PC-3 (cell line): Measurements from ENCODE around the gene PAPPA. TPM values are rescaled to one million over a fixed set of nuclear protein-coding genes. Genes with fewer than 3 reads are reported as not detected.

Experiments used
- ATAC-seq: fragments of 200-7000 bp; cut with Tn5 transposase; 2 replicates; pipeline ENCODE4 v1.9.1; 2020; ENCODE audit warnings: mild to moderate bottlenecking, moderate library complexity
- BruUV-seq: library from RNA; stranded (reverse); fragments of 400-500 nt; replicated peaks from 2 replicates; lab custom pipeline; 2021; lab: Mats Ljungman, UMichigan
- CTCF ChIA-PET: fragments of 300-600 bp; sonication (Branson Sonifier 250); formaldehyde crosslinking; loops from one replicate; lab custom pipeline; 2022; ENCODE audit warnings: antibody characterized with exemption; lab: Charles Lee
- POLR2A ChIA-PET: fragments of 300-600 bp; sonication (Branson Sonifier 250); formaldehyde crosslinking; loops from one replicate; lab custom pipeline; 2022; ENCODE audit warnings: antibody characterized with exemption; ENCODE audit not compliant: unreplicated experiment; lab: Charles Lee
- DNase-seq: peaks from one replicate; pipeline ENCODE4 v3.0.0-alpha.2; 2015
- H2AFZ ChIP-seq: fragments of 300-600 bp; sonication (generic); 2 replicates; pipeline ENCODE4 v1.6.0; 2016; ENCODE audit warnings: antibody characterized with exemption, low read length
- H3F3A ChIP-seq: fragments of 300-600 bp; sonication (generic); one replicate; pipeline ENCODE4 v1.6.0; 2017; ENCODE audit warnings: antibody characterized with exemption, low read length, control low read depth, mild to moderate bottlenecking; ENCODE audit not compliant: unreplicated experiment
- H3K27ac ChIP-seq: fragments of 300-600 bp; sonication (generic); 2 replicates; pipeline ENCODE4 v1.5.1; 2016; ENCODE audit warnings: mild to moderate bottlenecking, low read length
- H3K27me3 ChIP-seq: fragments of 300-600 bp; sonication (generic); 2 replicates; pipeline ENCODE4 v1.6.1; 2016; ENCODE audit warnings: low read length, mixed read lengths
- H3K36me3 ChIP-seq: fragments of 300-600 bp; sonication (generic); 2 replicates; pipeline ENCODE4 v1.6.1; 2016; ENCODE audit warnings: low read depth, mixed run types, low read length, mixed read lengths
- H3K4me1 ChIP-seq: fragments of 300-600 bp; sonication (generic); 2 replicates; pipeline ENCODE4 v1.5.1; 2016; ENCODE audit warnings: low read length; ENCODE audit not compliant: insufficient read depth
- H3K4me2 ChIP-seq: fragments of 300-600 bp; sonication (generic); 2 replicates; pipeline ENCODE4 v1.6.0; 2016; ENCODE audit warnings: low read length
- H3K4me3 ChIP-seq: fragments of 300-600 bp; sonication (generic); 2 replicates; pipeline ENCODE4 v1.5.1; 2016; ENCODE audit warnings: mild to moderate bottlenecking, low read length, mixed read lengths
- H3K79me2 ChIP-seq: fragments of 300-600 bp; sonication (generic); 2 replicates; pipeline ENCODE4 v1.6.1; 2017; ENCODE audit warnings: low read length, mixed read lengths
- H3K9ac ChIP-seq: fragments of 300-600 bp; sonication (generic); 2 replicates; pipeline ENCODE4 v1.6.0; 2016; ENCODE audit warnings: mild to moderate bottlenecking, low read length
- H3K9me2 ChIP-seq: fragments of 300-600 bp; sonication (generic); replicated peaks from 2 replicates; pipeline ENCODE4 v1.6.1; 2016; ENCODE audit warnings: mixed run types, low read length, mixed read lengths
- H3K9me3 ChIP-seq: fragments of 300-600 bp; sonication (generic); 2 replicates; pipeline ENCODE4 v1.6.1; 2016; ENCODE audit warnings: low read length, mixed read lengths
- H4K20me1 ChIP-seq: fragments of 300-600 bp; sonication (generic); 2 replicates; pipeline ENCODE4 v1.6.1; 2016; ENCODE audit warnings: low read length, mixed read lengths
- EZH2 ChIP-seq: fragments of 300-600 bp; sonication (generic); IDR thresholded peaks from one replicate; pipeline ENCODE4 v1.6.1; 2017; ENCODE audit warnings: antibody characterized with exemption, mild to moderate bottlenecking, low read length; ENCODE audit not compliant: unreplicated experiment
- EZH2phosphoT487 ChIP-seq: fragments of 300-600 bp; sonication (generic); IDR thresholded peaks from 2 replicates; pipeline ENCODE4 v1.6.1; 2018; ENCODE audit warnings: mild to moderate bottlenecking, antibody characterized with exemption, low read length, borderline replicate concordance
- intact Hi-C: fragments of 100-400 bp; cut with micrococcal nuclease; formaldehyde crosslinking; loops from 2 replicates; pipeline ENCODE4 v1.9.0; 2023
- total RNA-seq: library from RNA; depleted of rRNA; stranded (reverse); fragments of >200 nt; gene quantifications from 2 replicates; pipeline ENCODE4 v1.2.3, GENCODE V29; 2014
- TF ChIP-seq, protein P1 (sequence below): fragments of 300-600 bp; sonication (generic); conservative IDR thresholded peaks from 2 replicates; pipeline ENCODE4 v1.5.1; 2017; ENCODE audit warnings: antibody characterized with exemption, low read depth, mild to moderate bottlenecking, low read length

PAPPA gene
- total RNA-seq, 1 experiment from 2014 or later = not detected

DNA sequence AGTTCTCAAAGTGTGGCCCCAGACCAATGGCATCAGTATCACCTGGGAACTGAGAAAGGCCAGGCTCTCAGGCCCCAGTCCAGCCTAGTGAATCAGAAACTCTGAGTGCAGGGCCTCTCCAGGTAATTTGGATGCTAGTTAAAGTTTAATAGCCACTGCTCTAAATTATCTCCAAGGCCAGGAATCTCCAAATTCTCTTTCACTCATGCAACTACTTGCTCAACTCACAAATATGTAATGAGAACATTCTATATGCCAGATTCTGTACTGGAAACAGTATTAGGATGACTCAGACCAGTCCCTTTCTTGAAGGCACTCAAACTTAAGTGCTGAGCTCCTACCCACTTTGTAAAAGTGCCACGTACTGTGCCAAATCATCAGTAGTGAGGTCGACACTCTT, 84.6 kb downstream of the PAPPA start:
- no peaks in the 10 kb centered on the region for H3K36me3 ChIP-seq
- no peaks in the 10 kb centered on the region for H3K9me2 ChIP-seq
- H3K9ac ChIP-seq = no peak overlapping the region
- TF ChIP-seq EZH2phosphoT487 (no peak), EZH2 (no peak)
- TF ChIP-seq, protein P1, sequence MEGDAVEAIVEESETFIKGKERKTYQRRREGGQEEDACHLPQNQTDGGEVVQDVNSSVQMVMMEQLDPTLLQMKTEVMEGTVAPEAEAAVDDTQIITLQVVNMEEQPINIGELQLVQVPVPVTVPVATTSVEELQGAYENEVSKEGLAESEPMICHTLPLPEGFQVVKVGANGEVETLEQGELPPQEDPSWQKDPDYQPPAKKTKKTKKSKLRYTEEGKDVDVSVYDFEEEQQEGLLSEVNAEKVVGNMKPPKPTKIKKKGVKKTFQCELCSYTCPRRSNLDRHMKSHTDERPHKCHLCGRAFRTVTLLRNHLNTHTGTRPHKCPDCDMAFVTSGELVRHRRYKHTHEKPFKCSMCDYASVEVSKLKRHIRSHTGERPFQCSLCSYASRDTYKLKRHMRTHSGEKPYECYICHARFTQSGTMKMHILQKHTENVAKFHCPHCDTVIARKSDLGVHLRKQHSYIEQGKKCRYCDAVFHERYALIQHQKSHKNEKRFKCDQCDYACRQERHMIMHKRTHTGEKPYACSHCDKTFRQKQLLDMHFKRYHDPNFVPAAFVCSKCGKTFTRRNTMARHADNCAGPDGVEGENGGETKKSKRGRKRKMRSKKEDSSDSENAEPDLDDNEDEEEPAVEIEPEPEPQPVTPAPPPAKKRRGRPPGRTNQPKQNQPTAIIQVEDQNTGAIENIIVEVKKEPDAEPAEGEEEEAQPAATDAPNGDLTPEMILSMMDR = no peak
- no peak for ATAC-seq
- CTCF ChIA-PET = no interaction called here
- H2AFZ ChIP-seq = no peak overlapping the region
- no peaks in the 10 kb centered on the region for H3K79me2 ChIP-seq
- H3K4me3 ChIP-seq = no peak overlapping the region
- peak; percentile 11 for DNase-seq
- no peaks in the 10 kb centered on the region for H3K9me3 ChIP-seq
- H3K4me1 ChIP-seq = no peaks in the 10 kb centered on the region; the same call in 1 of the 2 replicates
- H3K27ac ChIP-seq = no peak overlapping the region
- no peaks in the 10 kb centered on the region for H3F3A ChIP-seq
- no TSS peak for BruUV-seq
- POLR2A ChIA-PET = no interaction called here
- no peak overlapping the region for H3K4me2 ChIP-seq
- intact Hi-C loops = no loop called here
- H4K20me1 ChIP-seq = no peaks in the 10 kb centered on the region
- 0 out of 2 replicates have a peak, but pooled peaks cover 3% of the 10 kb centered on the region for H3K27me3 ChIP-seq

- Histone ChIP-seq H3K4me2 (no peak overlapping the region), H4K20me1 (no peaks in the 10 kb centered on the region), H3K9ac (no peak overlapping the region), H3K4me3 (no peak overlapping the region), H3K4me1 (no peaks in the 10 kb centered on the region; the same call in 1 of the 2 replicates), H2AFZ (no peak overlapping the region), H3F3A (no peaks in the 10 kb centered on the region), H3K9me2 (no peaks in the 10 kb centered on the region), H3K79me2 (no peaks in the 10 kb centered on the region), H3K36me3 (no peaks in the 10 kb centered on the region), H3K27me3 (0 out of 2 replicates have a peak, but pooled peaks cover 3% of the 10 kb centered on the region), H3K9me3 (no peaks in the 10 kb centered on the region), H3K27ac (no peak overlapping the region)
- DNase-seq (no peak), ATAC-seq (no peak)
- POLR2A ChIA-PET = no interaction called here
- CTCF ChIA-PET = no interaction called here
- no peak for TF ChIP-seq EZH2
- TF ChIP-seq, protein P1 = no peak
- TF ChIP-seq EZH2phosphoT487 = no peak
- BruUV-seq = no TSS peak
- intact Hi-C loops = no loop called here
These were observed 85.3 kb downstream of the PAPPA start for GRCh38 chr9:116238776-116239340.

GRCh38 chr9:116243708-116244107, 90.1 kb downstream of the PAPPA start:
- H3K27ac ChIP-seq = no peak overlapping the region
- no peaks in the 10 kb centered on the region for H3F3A ChIP-seq
- H2AFZ ChIP-seq = no peak overlapping the region
- H3K36me3 ChIP-seq = no peaks in the 10 kb centered on the region
- H3K4me1 ChIP-seq = no peaks in the 10 kb centered on the region
- ChIA-PET CTCF (no interaction called here), POLR2A (no interaction called here)
- H3K9me2 ChIP-seq = no peaks in the 10 kb centered on the region
- intact Hi-C loops = no loop called here
- no peaks in the 10 kb centered on the region for H3K9me3 ChIP-seq
- H3K4me3 ChIP-seq = no peak overlapping the region
- ATAC-seq (no peak), DNase-seq (no peak)
- no peaks in the 10 kb centered on the region for H4K20me1 ChIP-seq
- no TSS peak for BruUV-seq
- H3K79me2 ChIP-seq = no peaks in the 10 kb centered on the region
- peaks cover 3% of the 10 kb centered on the region; the same call in 1 of the 2 replicates for H3K27me3 ChIP-seq
- no peak overlapping the region for H3K4me2 ChIP-seq
- no peak overlapping the region for H3K9ac ChIP-seq
- no peak for TF ChIP-seq EZH2phosphoT487
- TF ChIP-seq, protein P1 = no peak
- no peak for TF ChIP-seq EZH2
